OCI-LY7 (cell line): ENCODE measurements around the gene BNIP3.

Source experiments
- EZH2phosphoT487 ChIP-seq: fragments of 200-600 bp; sonication (generic); IDR thresholded peaks from 2 replicates; pipeline ENCODE4 v1.6.1; 2018; ENCODE audit warnings: low read depth, borderline replicate concordance, mild to moderate bottlenecking, mixed run types, antibody characterized with exemption, low read length, moderate library complexity, mixed read lengths
- TF ChIP-seq, protein P1 (sequence below): fragments of 200-600 bp; sonication (generic); conservative IDR thresholded peaks from 2 replicates; pipeline ENCODE4 v1.5.1; 2014; ENCODE audit warnings: mild to moderate bottlenecking, antibody characterized with exemption, low read length, moderate library complexity, mixed read lengths

DNA sequence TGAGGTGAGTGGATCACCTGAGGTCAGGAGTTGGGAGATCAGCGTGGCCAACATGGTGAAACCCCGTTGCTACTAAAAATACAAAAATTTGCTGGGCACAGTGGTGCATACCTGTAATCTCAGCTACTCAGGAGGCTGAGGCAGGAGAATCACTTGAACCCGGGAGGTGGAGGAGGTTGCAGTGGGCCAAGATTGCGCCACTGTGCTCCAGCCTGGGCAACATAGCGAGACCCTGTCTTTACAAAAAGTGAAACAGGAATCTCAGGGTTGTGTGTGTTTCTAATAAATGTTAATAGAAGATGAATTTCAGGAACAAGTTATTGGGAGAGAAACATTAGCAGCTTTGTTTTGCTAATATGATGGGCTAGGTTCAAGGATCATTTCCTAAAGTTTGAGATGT is 61.0 kb downstream of the BNIP3 start:
- TF ChIP-seq, protein P1, sequence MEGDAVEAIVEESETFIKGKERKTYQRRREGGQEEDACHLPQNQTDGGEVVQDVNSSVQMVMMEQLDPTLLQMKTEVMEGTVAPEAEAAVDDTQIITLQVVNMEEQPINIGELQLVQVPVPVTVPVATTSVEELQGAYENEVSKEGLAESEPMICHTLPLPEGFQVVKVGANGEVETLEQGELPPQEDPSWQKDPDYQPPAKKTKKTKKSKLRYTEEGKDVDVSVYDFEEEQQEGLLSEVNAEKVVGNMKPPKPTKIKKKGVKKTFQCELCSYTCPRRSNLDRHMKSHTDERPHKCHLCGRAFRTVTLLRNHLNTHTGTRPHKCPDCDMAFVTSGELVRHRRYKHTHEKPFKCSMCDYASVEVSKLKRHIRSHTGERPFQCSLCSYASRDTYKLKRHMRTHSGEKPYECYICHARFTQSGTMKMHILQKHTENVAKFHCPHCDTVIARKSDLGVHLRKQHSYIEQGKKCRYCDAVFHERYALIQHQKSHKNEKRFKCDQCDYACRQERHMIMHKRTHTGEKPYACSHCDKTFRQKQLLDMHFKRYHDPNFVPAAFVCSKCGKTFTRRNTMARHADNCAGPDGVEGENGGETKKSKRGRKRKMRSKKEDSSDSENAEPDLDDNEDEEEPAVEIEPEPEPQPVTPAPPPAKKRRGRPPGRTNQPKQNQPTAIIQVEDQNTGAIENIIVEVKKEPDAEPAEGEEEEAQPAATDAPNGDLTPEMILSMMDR: no peak
- no peak for TF ChIP-seq EZH2phosphoT487
